GM23338 (cell line): Measurements from ENCODE around the gene FOCAD.

Experiments
- CREB1 ChIP-seq: fragments of 250-450 bp; sonication (Bioruptor Pico); IDR thresholded peaks from 2 replicates; pipeline ENCODE4 v1.5.0; 2020; ENCODE audit warnings: low read depth, mild to moderate bottlenecking, moderate library complexity
- CTCF ChIP-seq, 2 experiments: fragments of 200-600 bp in 1 of 2; sonication (generic) in 1 of 2; conservative IDR thresholded peaks; 2 replicates each; pipeline versions ENCODE4 v1.5.1 to v1.6.1; 2016 to 2017; ENCODE audit warnings: antibody characterized with exemption in 2 of 2, low read depth in 2 of 2, mild to moderate bottlenecking in 2 of 2, moderate library complexity in 1 of 2
- ETS1 ChIP-seq: IDR thresholded peaks from 2 replicates; pipeline ENCODE4 v1.6.1; 2016; ENCODE audit warnings: antibody characterized with exemption
- EZH2 ChIP-seq: fragments of 200-600 bp; sonication (generic); IDR thresholded peaks from one replicate; pipeline ENCODE4 v1.8.0; 2017; ENCODE audit warnings: antibody characterized with exemption, mild to moderate bottlenecking, low read depth; ENCODE audit not compliant: unreplicated experiment
- EZH2phosphoT487 ChIP-seq: fragments of 200-600 bp; sonication (generic); IDR thresholded peaks from one replicate; pipeline ENCODE4 v1.8.1; 2018; ENCODE audit warnings: antibody characterized with exemption; ENCODE audit not compliant: unreplicated experiment
- JUNB ChIP-seq: IDR thresholded peaks from one replicate; pipeline ENCODE4 v1.6.1; 2016; ENCODE audit warnings: antibody characterized with exemption; ENCODE audit not compliant: unreplicated experiment
- NANOG ChIP-seq: IDR thresholded peaks from 2 replicates; pipeline ENCODE4 v1.6.1; 2016; ENCODE audit warnings: antibody characterized with exemption, borderline replicate concordance
- POLR2AphosphoS5 ChIP-seq: IDR thresholded peaks from 2 replicates; pipeline ENCODE4 v1.6.1; 2016; ENCODE audit warnings: antibody characterized with exemption, low read depth
- REST ChIP-seq: IDR thresholded peaks from one replicate; pipeline ENCODE4 v1.6.1; 2018; ENCODE audit warnings: antibody characterized with exemption; ENCODE audit not compliant: unreplicated experiment
- STAT1 ChIP-seq: IDR thresholded peaks from one replicate; pipeline ENCODE4 v1.6.1; 2016; ENCODE audit warnings: antibody characterized with exemption; ENCODE audit not compliant: unreplicated experiment
- ZNF114 ChIP-seq: fragments of 250-450 bp; sonication (Bioruptor Pico); IDR thresholded peaks from 2 replicates; pipeline ENCODE4 v1.5.0; 2020; ENCODE audit warnings: mild to moderate bottlenecking, moderate library complexity
- ZNF331 ChIP-seq: fragments of 250-450 bp; sonication (Bioruptor Pico); IDR thresholded peaks from 2 replicates; pipeline ENCODE4 v1.5.0; 2020; ENCODE audit warnings: low read depth, mild to moderate bottlenecking, moderate library complexity
- TF ChIP-seq, protein P1 (sequence below): fragments of 250-450 bp; sonication (Bioruptor Pico); IDR thresholded peaks from 2 replicates; pipeline ENCODE4 v1.5.0; 2020; ENCODE audit warnings: mild to moderate bottlenecking, moderate library complexity

GRCh38 chr9:20636888-20637440, 47.1 kb upstream of the FOCAD start:
- TF ChIP-seq NANOG (no peak), CTCF (conservative IDR thresholded peaks at IDR 0.05; ENCODE audit: low read depth in 2 of 2) (no peak), EZH2phosphoT487 (no peak), POLR2AphosphoS5 (no peak), EZH2 (no peak), ETS1 (no peak), REST (no peak), STAT1 (no peak), CREB1 (no peak), JUNB (no peak), ZNF331 (CRISPR knock-in tag) (no peak), ZNF114 (no peak)
- TF ChIP-seq, protein P1, sequence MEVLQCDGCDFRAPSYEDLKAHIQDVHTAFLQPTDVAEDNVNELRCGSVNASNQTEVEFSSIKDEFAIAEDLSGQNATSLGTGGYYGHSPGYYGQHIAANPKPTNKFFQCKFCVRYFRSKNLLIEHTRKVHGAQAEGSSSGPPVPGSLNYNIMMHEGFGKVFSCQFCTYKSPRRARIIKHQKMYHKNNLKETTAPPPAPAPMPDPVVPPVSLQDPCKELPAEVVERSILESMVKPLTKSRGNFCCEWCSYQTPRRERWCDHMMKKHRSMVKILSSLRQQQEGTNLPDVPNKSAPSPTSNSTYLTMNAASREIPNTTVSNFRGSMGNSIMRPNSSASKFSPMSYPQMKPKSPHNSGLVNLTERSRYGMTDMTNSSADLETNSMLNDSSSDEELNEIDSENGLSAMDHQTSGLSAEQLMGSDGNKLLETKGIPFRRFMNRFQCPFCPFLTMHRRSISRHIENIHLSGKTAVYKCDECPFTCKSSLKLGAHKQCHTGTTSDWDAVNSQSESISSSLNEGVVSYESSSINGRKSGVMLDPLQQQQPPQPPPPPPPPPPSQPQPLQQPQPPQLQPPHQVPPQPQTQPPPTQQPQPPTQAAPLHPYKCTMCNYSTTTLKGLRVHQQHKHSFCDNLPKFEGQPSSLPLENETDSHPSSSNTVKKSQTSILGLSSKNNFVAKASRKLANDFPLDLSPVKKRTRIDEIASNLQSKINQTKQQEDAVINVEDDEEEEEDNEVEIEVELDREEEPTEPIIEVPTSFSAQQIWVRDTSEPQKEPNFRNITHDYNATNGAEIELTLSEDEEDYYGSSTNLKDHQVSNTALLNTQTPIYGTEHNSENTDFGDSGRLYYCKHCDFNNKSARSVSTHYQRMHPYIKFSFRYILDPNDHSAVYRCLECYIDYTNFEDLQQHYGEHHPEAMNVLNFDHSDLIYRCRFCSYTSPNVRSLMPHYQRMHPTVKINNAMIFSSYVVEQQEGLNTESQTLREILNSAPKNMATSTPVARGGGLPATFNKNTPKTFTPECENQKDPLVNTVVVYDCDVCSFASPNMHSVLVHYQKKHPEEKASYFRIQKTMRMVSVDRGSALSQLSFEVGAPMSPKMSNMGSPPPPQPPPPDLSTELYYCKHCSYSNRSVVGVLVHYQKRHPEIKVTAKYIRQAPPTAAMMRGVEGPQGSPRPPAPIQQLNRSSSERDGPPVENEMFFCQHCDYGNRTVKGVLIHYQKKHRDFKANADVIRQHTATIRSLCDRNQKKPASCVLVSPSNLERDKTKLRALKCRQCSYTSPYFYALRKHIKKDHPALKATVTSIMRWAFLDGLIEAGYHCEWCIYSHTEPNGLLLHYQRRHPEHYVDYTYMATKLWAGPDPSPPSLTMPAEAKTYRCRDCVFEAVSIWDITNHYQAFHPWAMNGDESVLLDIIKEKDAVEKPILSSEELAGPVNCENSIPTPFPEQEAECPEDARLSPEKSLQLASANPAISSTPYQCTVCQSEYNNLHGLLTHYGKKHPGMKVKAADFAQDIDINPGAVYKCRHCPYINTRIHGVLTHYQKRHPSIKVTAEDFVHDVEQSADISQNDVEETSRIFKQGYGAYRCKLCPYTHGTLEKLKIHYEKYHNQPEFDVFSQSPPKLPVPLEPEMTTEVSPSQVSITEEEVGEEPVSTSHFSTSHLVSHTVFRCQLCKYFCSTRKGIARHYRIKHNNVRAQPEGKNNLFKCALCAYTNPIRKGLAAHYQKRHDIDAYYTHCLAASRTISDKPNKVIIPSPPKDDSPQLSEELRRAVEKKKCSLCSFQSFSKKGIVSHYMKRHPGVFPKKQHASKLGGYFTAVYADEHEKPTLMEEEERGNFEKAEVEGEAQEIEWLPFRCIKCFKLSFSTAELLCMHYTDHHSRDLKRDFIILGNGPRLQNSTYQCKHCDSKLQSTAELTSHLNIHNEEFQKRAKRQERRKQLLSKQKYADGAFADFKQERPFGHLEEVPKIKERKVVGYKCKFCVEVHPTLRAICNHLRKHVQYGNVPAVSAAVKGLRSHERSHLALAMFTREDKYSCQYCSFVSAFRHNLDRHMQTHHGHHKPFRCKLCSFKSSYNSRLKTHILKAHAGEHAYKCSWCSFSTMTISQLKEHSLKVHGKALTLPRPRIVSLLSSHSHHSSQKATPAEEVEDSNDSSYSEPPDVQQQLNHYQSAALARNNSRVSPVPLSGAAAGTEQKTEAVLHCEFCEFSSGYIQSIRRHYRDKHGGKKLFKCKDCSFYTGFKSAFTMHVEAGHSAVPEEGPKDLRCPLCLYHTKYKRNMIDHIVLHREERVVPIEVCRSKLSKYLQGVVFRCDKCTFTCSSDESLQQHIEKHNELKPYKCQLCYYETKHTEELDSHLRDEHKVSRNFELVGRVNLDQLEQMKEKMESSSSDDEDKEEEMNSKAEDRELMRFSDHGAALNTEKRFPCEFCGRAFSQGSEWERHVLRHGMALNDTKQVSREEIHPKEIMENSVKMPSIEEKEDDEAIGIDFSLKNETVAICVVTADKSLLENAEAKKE (CRISPR knock-in tag): no peak
